ENCODE results near the gene SMC3.

DNA sequence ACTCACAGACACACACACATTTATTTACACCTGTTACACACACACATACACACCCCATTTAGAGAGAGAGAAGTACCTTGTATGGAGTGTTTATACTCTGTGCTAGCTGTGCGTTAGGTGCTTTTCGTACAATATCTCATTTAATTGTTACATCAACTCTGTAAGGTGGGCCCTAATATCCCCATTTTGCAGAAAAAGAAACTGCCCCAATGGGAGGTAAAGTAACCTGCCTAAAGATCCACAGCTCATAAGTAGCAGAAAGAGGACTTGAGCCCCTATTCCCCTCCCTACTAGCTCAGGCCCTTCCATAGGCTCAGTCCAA, 52.9 kb downstream of the SMC3 start:
- TF ChIP-seq CTCF (IDR thresholded peaks at IDR 0.05) (no peak), POLR2A (IDR thresholded peaks at IDR 0.05) (no peak)

Measured in esophagus squamous epithelium (tissue), 4 donors.